ENCODE results near the gene GNAL. TPM values are rescaled to one million over a fixed set of nuclear protein-coding genes. Genes with fewer than 3 reads are reported as not detected.
A peak's percentile ranks its signal among the peaks of the same experiment; 100 is the strongest.

Gene GNAL
- total RNA-seq, 1 donor from 2014 or later = 17.1 TPM

- intact Hi-C loops (cut with DNase I) = no loop called here
- no peak for DNase-seq (ENCODE audit: low spot score)
- peak; percentile 92 for ATAC-seq
Observed at GRCh38 chr18:11857177-11857887, 168.3 kb downstream of the GNAL start.

DNA sequence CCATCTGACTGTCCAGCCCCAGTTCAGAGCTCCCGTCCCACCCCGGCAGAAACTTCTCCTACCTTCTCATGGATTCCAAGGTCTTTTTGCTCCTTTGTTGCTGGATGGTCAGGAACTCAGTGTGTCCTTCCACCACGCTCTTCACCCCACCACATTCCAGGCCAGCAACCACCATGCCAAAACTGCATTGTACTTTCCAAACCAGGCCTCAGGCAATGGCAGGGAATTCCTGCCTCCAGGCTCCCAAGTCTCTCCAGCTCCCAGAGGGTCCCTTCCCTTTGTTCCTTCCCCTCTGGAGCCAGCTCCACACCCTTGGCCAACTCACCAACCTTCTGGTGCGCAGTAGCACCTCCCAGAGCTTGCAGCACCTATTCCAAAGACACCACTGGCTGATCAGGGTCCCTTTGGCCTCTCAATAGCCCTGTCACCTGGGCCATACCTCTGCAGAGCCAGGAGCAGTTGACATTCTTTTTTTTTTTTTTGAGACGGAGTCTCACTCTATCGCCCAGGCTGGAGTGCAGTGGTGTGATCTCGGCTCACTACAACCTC, 170.3 kb downstream of the GNAL start:
- DNase-seq (ENCODE audit: low spot score) (no peak), ATAC-seq (no peak)
- intact Hi-C loops (cut with DNase I) = no loop called here

GRCh38 chr18:11859903-11860407, 170.9 kb downstream of the GNAL start:
- DNase-seq (ENCODE audit: low spot score) (no peak), ATAC-seq (no peak)
- intact Hi-C loops (cut with DNase I) = no loop called here

DNA sequence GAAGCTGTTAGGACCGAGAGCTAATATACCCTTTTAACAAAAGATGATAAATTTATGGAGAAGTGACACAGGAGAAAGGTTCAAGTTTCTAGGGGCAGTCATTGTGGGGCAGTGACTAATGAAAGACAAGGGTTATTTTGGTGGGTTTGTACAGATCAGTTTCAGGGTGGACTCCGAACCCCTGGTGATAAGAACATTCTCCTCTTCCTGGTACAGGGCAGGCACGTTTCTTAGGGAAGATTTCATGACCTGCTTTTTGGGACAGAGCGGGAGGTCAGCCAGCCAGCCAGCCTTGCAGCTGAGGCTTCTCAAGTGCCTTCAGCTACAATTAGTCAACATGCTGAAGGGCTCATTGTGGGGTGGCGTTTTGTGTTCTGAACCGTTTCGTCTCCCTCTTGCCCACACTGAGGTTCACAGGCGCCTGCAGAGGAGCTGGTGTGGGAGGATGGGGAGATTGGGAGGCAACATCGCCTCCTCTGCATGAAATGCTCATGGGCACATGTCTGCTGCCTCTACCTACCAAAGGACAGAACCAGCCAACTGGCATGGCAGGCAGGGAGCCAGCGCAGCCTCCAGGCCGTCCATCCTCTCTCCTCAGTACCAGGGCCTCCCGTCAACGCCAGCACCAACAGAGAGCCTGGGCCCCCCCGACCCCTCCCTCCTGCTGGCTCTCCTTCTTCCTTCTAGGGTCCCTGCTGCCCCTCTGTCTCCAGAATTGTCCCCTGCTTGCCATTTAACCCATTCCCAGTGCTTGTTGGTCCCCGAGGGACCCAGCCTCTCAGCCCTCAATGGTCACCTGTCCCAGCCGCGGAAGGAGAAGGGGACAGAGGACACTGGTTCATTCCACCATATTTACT, 171.8 kb downstream of the GNAL start:
- ATAC-seq (no peak), DNase-seq (ENCODE audit: low spot score) (no peak)
- intact Hi-C loops (cut with DNase I) = no loop called here

DNA sequence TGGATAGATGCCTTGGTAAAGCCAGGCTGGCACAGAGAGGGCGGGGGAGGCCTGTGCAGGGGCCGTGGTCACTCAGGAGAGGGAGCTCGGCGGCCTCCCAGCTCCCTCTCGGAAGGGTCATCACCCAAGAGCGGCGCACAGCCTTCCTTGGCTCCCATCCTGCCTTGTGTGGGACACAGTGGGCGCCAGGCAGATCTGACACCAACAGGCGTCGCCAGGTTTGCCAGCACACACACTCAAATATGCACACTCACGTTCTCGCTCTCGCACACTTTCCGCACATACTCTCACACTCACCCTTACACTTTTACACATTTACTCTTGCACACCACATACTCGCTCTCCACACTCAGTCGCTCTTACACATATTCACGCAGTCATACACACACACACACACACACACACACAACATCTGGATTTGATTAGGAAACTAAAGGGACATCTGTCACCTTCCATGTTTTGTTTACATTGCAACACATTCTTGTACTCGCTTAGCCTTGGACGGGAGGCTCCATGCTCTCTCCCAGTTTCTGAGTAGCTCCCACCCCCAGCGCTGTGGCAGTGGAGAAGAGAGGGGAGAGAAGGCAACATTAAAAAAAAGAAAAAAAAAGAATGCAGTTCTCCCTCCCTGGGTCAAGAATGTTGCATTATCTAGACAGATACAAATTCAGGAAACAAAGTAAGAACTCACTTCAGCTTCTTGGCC, 172.7 kb downstream of the GNAL start:
- no peak for DNase-seq (ENCODE audit: low spot score)
- intact Hi-C loops (cut with DNase I) = no loop called here
- ATAC-seq = no peak

GRCh38 chr18:11862468-11863137, 173.5 kb downstream of the GNAL start:
- DNase-seq (ENCODE audit: low spot score) = no peak
- ATAC-seq = no peak

DNA sequence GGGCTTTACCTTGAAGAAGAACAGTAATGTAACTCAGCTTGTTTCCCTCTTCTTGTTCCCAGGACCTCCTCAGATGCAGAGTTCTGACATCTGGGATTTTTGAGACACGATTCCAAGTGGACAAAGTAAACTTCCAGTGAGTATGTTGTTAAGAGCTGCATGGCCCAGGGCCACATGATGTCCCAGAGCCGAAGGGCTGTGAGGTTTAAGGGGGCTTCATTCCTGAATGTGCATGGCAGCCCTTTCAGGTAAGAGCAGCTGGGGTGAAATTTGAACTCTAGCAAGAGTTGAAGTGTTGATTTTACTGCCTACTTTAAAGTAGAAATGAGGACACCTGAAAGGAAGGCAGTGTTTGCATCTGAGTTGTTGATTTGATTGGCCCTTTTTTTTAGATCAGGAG, 175.4 kb downstream of the GNAL start:
- intact Hi-C loops (cut with DNase I) = no loop called here
- no peak for DNase-seq (ENCODE audit: low spot score)
- no peak for ATAC-seq

More at GRCh38 chr18:11862468-11863137, 173.5 kb downstream of the GNAL start:
- intact Hi-C loops (cut with DNase I) = no loop called here

DNA sequence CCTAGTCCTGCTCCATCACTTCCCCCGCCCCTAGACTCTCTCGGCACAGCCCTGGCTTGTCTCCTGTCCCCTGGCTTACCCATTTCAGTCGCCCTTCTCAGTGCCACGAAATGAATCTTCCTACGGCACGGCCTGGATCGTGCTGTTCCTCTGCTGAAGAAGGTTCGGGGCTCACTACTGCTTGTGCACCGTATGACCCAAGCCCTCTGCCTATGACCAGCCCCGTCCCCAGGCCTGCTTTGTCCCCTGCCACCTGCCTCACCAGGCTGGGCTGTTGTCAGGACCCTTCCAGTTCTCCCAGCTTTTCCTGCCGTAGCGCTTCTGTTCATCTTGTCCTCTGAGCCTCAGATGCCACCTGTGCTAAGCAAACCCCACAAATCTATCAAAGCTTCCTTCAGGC, 176.0 kb downstream of the GNAL start:
- ATAC-seq = no peak
- intact Hi-C loops (cut with DNase I) = no loop called here

DNA sequence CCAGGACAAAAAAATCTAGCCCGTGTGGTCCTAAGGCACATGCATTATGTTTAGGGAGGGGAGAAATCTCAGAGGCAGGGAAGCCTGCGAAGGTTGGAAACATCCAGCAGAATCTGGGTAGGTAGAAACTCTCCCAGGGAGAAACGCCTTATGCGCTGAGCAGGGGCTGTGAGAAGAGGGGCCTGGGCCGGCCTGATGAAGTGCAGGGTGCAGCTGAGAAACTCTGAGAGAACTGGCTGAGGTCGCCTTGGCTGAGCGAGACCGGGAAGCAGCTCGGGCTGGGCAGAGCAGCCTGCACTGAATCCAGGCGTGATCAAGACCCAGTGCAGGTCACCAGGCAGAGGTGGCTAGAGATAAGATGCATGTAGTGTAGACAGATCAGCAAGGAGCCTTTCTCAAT, 177.3 kb downstream of the GNAL start:
- intact Hi-C loops (cut with DNase I) = no loop called here
- no peak for DNase-seq (ENCODE audit: low spot score)
- no peak for ATAC-seq

More for the DNA sequence above, 176.0 kb downstream of the GNAL start:
- no peak for DNase-seq (ENCODE audit: low spot score)

GRCh38 chr18:11866764-11867163, 177.7 kb downstream of the GNAL start:
- no peak for DNase-seq (ENCODE audit: low spot score)

DNA sequence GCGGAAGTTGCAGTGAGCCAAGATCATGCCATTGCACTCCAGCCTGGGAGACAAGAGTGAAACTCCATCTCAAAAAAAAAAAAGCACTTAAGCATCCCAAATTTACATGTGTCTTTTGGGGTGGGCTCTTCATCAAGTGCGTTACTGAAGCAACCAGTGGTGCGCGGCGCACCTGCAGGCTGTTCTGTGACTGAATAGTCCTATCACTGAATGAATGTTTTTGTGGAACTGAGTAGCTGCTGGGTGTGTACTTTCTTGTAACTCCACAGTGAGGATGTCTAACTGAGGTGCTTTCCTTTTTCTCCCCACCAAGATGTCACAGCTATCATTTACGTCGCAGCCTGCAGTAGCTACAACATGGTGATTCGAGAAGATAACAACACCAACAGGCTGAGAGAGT, 179.2 kb downstream of the GNAL start:
- DNase-seq (ENCODE audit: low spot score) = no peak
- ATAC-seq = no peak
- intact Hi-C loops (cut with DNase I) = no loop called here

More at GRCh38 chr18:11866764-11867163, 177.7 kb downstream of the GNAL start:
- ATAC-seq = no peak
- intact Hi-C loops (cut with DNase I) = no loop called here

DNA sequence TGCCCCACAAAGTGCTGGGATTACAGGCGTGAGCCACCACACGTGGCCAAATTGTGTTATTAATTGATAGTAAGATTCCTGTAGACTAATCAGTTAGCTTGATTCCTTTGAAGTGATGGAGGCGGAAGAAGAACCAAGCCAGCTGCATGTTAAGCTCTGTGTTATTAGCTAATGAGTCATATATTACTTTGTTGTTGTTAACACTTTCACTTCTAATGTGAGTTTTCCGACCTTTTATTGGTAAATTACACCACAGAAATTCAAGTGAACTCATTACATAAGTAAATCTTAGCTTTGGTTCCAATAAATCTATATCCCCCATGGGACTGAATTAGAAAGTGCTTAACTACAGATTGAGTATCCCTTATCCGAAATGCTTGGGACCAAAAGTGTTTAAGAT, 182.4 kb downstream of the GNAL start:
- intact Hi-C loops (cut with DNase I) = no loop called here
- DNase-seq (ENCODE audit: low spot score) = no peak
- no peak for ATAC-seq

DNA sequence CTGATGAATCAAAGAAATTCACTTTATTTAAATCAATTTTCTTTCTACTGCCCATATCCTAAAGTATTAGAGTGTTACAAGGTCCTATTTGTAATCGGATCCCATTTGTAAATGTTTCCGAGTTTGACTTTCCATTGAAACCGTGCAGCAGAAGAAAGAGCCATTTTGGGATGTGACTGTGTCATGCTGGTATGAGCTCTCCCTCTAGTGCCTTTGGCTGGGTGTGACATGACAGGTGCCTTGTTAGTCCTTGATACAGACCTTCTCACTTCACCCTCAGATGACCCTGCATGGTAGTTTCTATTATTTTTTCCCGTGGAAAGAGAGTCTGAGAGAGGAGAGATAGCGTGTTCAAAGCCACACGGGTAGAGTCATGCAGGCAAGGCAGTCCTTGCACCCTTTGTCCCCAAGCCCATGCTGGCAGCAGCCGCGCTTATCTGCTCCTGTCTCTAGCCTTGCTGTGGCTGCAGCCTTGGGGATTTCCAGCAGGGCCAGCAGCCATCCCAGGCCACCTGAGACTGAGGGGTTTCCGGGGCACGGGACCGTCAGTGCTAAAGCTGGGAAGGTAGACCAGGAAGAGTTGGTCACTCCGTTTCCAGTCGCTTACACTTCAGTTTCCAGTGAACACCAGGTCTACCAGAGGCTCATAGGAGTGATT, 183.5 kb downstream of the GNAL start:
- intact Hi-C loops (cut with DNase I) = no loop called here
- ATAC-seq (no peak), DNase-seq (ENCODE audit: low spot score) (no peak)

- intact Hi-C loops (cut with DNase I) = no loop called here
- no peak for ATAC-seq
- DNase-seq (ENCODE audit: low spot score) = no peak
Observed at GRCh38 chr18:11873670-11874340, 184.7 kb downstream of the GNAL start.

GRCh38 chr18:11874676-11875075, 185.6 kb downstream of the GNAL start:
- ATAC-seq (no peak), DNase-seq (ENCODE audit: low spot score) (no peak)
- intact Hi-C loops (cut with DNase I) = no loop called here

- ATAC-seq = no peak
- intact Hi-C loops (cut with DNase I) = no loop called here
- no peak for DNase-seq (ENCODE audit: low spot score)
Observed at GRCh38 chr18:11877497-11878135, 188.6 kb downstream of the GNAL start.

DNA sequence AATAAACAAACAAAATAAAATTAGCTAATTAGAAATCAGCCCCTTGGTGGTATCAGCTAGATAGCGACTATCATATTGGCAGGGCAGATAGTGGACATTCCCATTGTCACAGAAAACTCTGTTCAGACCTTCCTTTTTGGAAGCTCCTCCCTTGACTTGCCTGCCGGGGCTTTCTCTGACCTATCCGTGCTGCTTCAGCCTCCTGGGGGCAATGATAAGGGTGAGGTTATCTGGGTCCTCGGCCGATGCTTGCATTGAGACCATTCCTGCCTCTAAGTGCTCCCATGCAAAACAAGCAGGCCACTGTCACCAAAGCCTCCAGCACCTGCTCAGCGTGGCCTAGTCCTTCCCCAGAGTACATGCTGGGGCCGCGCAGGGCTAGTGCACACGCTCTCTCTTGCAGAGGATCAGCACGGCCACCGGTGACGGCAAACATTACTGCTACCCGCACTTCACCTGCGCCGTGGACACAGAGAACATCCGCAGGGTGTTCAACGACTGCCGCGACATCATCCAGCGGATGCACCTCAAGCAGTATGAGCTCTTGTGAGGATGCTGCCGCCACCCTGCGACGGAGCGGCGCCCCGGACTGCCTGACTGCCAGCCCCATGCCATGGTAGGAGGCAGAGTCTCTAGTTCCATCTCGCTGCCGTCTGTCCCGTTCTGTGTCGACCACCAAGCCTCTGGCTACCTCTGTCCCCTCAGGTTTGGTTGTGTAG, 191.7 kb downstream of the GNAL start:
- no peak for DNase-seq (ENCODE audit: low spot score)
- no peak for ATAC-seq
- intact Hi-C loops (cut with DNase I) = no loop called here
